Amniotic stem cell (primary cell): Measurements from ENCODE around the gene LDB2.
A peak's percentile ranks its signal among the peaks of the same experiment; 100 is the strongest.
"Not testable (repeated sequence)": the region's sequence is repeated elsewhere in the genome, so short reads cannot be mapped to it uniquely, and the experiment has no call there.

Source experiments
- DNase-seq: peaks from one replicate; lab custom pipeline; 2025; lab: John Stamatoyannopoulos, UW

The LDB2 gene

GRCh38 chr4:16544869-16545268 is 353.6 kb downstream of the LDB2 start:
- no peak for DNase-seq

DNA sequence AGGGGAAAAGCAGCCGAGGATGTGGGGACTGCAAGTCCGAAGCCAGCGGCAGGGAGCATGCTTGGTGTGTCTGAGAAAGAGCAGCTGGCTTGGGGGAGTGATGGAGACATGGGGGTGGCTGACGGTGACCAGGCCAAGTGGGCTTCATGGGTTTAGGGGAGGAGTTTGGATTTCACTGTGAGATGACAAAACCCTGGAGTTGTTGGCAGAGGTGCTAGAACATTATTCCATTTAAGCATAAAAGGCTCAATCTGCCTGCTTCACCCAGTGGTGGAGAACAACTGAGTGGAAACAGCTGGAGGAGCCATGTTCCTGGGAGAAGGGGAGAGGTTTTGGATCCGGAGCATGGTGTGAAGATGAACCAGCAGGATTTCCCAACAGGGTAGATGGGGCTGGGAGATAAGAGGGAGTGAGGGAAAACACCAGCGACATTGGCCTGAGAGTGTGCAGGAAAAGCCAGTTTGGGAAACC is 354.2 kb downstream of the LDB2 start:
- DNase-seq, result no peak

DNA sequence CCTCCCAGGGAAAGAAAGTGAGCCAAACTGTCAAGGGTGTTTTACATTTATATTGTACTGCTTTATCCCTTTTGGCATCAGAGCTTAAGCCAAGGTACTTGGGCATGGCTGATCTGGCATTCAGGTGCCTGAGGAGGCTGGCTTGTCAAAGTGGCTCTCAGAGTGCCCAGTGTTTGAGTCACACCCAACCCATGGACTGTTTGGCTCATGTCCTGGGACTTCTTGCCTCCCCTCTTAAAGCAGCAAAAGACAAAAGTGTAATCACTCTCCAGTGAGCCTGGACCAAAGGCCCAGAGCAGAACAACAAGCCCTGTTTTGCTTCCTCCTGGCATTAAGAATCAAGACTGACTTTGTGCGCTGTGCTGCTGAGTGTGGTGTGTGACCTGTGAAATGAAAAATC is 360.5 kb downstream of the LDB2 start:
- DNase-seq, result no peak

DNA sequence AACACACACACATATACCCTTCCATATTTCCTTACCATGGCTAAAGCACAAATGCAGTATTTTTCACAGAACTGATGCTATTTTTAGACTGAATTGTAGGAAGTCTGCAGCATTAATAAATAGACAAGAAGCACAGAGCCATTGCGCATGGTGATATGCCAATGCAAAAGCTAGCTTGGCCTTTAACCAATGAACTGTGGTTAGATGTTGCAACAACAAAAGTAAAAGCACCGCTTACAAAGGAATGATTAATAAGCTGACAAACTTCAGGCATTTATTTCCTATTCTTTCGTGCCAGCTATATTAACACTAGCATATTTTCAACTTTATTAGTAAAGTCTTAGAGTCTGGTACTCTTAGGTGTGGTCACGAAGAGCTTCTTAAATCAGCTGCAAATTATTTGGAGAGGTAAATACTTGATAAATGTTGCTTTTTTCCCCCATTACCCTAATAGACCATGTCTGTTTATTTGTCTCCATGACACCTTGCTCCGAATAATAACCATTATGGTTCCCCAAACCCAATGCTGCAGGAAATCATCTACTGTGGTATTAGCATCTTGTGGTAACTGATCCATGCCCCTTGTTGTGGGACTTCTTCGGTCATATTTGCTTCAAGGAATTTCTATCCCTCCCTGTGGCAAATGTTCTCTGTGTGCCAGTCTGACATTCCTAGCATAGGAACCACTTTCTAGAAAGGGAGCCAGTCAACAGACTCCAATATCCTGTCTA is 366.0 kb downstream of the LDB2 start:
- DNase-seq, result no peak

GRCh38 chr4:16530688-16531635 is 367.5 kb downstream of the LDB2 start:
- DNase-seq, result no peak

- DNase-seq, result no peak
Measured at GRCh38 chr4:16524911-16525554, 373.4 kb downstream of the LDB2 start.

DNA sequence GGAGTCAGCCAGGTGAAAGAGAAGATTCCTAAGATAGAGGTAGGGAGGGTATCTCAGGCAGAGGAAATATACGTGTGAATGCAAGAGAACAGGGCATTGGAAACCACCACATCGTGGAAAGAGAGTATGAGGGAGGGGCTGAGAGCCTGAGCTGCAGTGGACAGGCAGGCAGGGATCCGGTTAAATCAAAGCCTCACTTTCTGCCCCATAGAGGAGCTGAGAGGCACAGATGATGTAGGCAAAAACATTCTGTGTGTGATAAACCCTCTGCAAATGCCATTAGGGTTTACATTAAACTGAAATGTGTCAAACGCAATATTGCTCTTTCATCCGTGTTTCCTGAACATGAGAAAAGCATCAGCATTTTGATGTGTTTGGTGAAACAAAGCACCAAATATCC is 374.0 kb downstream of the LDB2 start:
- DNase-seq, result no peak

- not testable (repeated sequence) for DNase-seq
Measured at GRCh38 chr4:16523526-16523925, 374.9 kb downstream of the LDB2 start.

GRCh38 chr4:16521156-16521915 is 377.1 kb downstream of the LDB2 start:
- DNase-seq, result no peak

DNA sequence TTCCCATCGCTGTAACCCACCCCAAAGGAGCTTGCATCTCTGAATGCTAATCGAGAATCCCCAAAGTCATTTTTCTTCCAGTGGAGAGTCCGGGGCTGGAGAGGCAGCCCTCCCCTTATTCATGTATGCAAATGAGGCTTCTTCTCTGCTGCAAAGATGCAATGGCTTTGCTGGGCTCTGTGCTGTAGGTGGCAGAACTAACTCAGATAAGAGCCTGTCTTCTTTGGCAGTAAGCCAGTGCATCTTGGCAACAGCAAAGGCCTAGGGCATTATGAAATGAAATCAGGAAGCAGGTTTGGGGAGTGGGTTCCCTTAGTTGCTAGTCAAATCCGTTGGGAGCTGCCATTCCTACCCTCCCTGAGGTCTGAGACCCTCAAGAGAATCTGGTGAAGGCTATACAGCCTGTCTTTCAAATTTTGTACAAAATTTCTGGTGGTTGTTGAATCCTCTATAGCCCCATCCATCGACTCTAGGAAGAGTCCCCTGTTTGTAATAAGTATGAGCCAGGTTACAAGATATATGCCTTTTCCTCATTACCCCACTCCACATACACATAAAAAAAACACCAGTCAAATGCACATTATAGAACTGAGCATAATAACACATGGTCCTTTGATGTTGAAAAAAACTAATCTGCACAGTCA is 381.5 kb downstream of the LDB2 start:
- peak; percentile 56 for DNase-seq

GRCh38 chr4:16513876-16514275 is 384.6 kb downstream of the LDB2 start:
- no peak for DNase-seq

GRCh38 chr4:16508968-16509367 is 389.5 kb downstream of the LDB2 start:
- no peak for DNase-seq

DNA sequence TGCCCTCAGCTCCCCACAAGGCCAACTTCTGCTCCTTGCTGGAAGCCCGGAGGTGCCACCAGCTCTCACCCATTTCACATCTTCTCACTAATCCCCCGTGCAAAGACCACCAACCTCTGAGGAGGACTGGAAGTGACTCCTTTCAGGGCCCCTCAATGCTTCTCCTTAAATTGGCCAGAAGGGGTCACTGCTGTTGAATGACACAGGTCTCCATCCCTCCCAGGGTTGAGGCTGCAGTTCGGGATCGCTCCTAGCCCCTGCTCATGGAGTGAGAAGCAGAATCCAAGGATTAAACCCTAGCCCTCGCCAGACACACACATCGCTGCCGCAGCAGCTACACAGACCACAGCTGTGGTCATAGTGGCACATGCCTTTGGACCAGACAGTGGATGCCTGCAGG is 392.7 kb downstream of the LDB2 start:
- DNase-seq, result no peak

DNA sequence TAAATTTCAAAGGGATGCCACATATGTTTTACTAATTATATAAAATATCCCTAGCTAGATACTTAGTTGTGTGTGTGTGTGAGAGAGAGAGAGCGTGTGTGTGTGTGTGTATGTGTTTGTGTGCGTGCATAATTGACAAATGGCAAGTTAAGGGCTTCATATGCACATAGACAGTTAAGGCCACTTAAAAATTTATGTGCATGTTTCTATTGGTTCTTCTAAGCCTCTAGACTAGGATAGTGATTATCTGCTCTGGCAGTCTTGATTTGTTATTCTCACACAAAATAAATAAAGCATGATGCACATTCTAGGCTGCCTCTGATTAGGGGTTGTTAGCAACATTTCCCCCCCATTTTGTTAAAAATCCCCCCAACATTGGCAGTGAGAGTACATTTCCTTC is 393.2 kb downstream of the LDB2 start:
- DNase-seq, result no peak

- no peak for DNase-seq
Measured at GRCh38 chr4:16503421-16504100, 394.9 kb downstream of the LDB2 start.

DNA sequence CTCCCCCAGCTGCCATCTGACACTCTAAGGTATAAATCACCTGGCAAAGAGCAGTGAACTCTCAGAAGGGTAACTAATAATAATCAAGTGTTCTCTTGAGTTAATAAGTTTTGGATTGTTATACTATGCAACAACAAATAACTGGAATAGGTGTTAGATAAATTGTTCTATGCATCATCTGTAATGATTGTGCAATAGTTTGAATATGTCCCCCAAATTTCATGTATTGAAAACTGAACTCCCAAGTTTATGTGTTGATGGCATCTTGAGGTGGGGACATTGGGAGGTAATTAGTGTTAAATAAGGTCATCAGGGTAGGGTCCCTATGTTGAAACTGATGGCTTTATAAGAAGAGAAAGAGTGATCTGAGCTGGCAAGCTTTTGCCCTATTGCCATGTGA is 399.5 kb downstream of the LDB2 start:
- no peak for DNase-seq

DNA sequence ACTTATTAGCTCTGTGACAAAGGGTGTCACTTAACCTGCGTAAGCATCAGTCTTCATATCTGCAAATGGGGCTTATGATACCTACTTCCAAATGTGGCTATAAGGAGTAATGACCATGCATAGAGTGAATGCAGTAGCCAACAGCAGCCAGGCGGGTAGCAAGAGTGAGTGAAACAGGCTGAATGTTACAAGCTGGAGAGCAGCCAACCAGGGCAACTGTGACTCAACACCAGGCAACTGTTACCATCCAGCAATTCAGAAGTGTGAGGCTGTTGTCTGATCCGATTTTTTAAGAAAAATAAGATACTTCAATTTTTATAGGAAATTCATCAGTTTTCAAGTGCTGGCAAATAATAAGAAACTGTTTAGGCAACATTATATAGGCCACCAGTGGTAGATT is 401.9 kb downstream of the LDB2 start:
- peak; percentile 37 for DNase-seq

- DNase-seq, result no peak
Measured at GRCh38 chr4:16492872-16493271, 405.6 kb downstream of the LDB2 start.

DNA sequence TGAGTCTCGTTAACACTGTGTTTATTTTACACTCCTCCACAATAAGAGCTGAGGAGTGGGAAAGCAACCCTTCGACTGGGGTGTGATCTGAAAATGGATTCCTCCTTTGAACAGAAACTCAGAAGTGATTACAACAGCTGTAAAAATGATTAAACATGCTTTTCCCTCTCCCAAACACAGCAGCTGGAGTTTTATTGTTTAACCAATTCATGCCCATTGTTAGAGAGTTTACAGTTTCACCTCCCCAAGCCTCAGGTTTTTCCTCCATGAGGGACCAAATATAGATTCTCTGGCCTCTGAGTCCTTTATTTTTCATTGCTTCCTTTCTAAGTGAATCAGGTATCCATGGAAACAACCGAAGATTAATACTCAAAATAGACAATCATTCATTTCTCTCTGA is 409.2 kb downstream of the LDB2 start:
- DNase-seq, result no peak

DNA sequence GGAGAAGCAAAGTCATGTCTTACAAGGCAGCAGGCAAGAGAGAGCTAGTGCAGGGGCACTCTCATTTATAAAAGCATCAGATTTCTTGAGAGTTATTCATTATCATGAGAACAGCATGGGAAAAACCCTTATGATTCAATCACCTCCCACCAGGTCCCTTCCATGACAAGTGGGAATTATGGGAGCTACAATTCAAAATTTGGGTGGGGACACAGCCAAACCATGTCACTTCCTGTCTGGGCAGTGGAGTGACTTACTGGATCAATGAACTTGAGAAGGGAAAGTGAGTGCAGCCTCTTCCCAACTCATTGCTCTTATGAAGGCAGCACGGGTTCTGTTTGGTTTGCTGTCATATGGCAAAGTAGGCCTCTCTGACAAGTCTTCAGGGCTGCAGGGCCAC is 410.4 kb downstream of the LDB2 start:
- no peak for DNase-seq

GRCh38 chr4:16484711-16485110 is 413.7 kb downstream of the LDB2 start:
- no peak for DNase-seq
